GM12891 (cell line): Measurements from ENCODE around the gene AFF3.

ENCODE experiments used
- PAX5 ChIP-seq: IDR thresholded peaks from 2 replicates; pipeline ENCODE4 v1.6.1; 2011; ENCODE audit warnings: low read length, moderate library complexity, mild to moderate bottlenecking; ENCODE audit not compliant: insufficient read depth, severe bottlenecking
- POLR2A ChIP-seq: IDR thresholded peaks from 2 replicates; pipeline ENCODE4 v1.6.1; 2011; ENCODE audit warnings: low read depth, low read length, control low read depth
- POLR2AphosphoS5 ChIP-seq: IDR thresholded peaks from 2 replicates; pipeline ENCODE4 v1.6.1; 2011; ENCODE audit warnings: low read depth, low read length, control low read depth
- POU2F2 ChIP-seq: IDR thresholded peaks from 2 replicates; pipeline ENCODE4 v1.6.1; 2011; ENCODE audit warnings: low read depth, mild to moderate bottlenecking, control low read depth, low read length, moderate library complexity
- SPI1 ChIP-seq: IDR thresholded peaks from 2 replicates; pipeline ENCODE4 v1.6.1; 2011; ENCODE audit warnings: low read depth, low read length, control low read depth
- TAF1 ChIP-seq: IDR thresholded peaks from 2 replicates; pipeline ENCODE4 v1.6.1; 2011; ENCODE audit warnings: low read depth, low read length, control low read depth

- TF ChIP-seq POLR2A (no peak), POLR2AphosphoS5 (no peak), TAF1 (no peak), SPI1 (no peak), POU2F2 (no peak), PAX5 (no peak)
Measured at GRCh38 chr2:100105678-100106054, 36.7 kb downstream of the AFF3 start.
